NCI-H524 (cell line): ENCODE data around the gene TTC23L.
A peak's percentile ranks its signal among the peaks of the same experiment; 100 is the strongest.
"Not testable (repeated sequence)": the region's sequence is repeated elsewhere in the genome, so short reads cannot be mapped to it uniquely, and the experiment has no call there.

Source experiments
- DNase-seq, 2 experiments: peaks; one replicate each; lab custom pipeline; 2025; lab: John Stamatoyannopoulos, UW

TTC23L gene, protein sequence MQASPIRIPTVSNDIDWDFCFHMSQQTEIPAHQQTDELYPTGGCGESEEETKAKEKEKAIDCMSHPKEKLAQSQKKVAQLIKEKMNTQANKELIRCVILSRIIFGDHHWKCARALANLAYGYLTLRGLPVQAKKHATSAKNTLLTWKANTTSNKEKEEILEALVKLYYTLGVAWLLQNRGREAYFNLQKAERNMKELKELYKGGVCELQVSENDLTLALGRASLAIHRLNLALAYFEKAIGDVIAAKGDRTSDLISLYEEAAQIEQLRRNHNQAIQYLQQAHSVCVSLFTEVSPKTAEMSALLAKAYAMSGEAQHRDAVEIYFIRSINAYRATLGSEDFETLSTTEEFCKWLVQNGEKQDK

DNA sequence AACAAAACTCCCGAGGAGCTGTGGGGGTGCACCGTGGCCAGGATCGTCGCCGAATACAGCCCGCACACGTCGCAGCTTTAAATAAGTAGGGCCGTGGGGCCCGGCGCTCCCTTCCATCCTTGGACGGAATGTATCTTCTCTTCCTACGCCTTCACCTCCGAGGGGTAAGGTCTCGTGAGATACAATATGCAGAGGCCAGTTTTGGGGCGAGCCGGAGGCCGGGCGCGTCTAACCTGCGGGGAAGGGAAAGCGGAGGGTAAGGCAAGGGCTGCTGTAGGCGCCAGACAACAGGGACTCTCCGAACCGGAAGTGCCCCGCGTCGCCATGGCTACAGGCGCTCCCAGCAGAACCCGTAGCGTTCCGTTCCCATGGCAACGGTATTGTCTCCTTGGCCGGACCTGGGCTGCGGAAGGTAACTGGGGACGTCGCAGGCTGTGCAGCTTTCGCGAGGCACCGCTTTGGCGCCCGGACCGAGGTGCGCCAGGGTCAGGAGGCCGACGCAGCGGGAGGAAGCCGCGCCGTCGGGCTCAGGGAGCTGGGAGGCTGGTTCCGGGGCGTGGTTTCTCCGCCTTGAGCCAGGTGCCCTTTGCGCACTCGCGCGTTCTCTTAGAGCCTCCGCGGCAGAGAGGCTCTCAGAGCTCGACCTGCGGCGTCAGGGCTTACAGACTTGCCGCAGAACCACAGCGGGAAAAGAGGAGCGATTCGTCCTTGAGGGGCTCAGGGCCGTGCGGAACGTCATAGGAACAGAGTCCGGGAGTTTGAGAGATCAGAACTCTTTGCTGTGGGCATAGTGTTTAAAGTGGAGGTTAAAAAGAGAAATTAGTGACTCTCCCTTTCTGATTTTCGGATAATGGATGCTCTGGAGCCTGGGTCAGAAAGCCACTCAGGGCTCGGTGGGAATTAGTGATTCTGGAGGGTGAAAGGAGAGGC lies at the start of gene TTC23L:
TTC23L (plus strand) TSS at position 380 of the 930 bp plus-strand sequence. CDS start 1,508 bp downstream, outside the sequence.
- DNase-seq, result peak; percentile 98

DNA sequence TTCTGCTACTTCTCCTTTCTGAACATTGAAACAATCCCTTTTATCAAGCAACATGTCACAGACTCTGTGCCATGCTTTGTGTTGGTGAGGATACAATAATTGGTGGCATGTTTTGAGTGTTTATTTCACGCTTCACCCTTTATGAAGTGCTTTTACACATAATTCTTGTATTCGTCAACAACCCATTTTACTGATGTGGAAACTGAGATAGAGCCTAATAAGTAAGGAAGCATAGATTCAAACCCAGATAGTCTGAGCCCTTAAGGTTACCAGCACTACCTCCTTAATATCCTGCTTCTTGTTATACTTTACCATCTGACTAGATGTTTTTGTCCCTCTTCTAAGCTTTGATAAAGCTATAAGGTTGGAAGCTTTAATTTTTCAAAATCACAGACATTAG lies 49.3 kb upstream of the TTC23L start:
- no peak for DNase-seq

DNA sequence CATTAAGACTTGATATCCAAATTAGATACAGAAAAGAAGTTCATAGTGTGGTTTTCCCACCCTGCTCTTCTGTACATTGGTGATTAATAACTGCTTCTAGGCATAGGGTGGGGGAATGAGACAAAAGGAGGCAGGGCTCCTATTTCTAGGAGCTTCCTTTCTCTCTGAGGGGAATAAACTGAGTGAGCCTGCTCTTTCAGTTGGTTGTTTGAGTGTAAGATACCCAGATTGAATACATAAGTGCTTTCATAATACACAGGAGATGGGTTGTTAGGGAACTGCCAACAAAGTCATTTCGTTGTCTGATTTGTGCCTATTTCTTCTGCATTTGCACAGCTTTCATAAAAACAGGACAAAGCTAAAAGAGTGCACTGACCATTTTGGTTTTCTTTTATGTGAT lies 48.9 kb upstream of the TTC23L start:
- no peak for DNase-seq

DNA sequence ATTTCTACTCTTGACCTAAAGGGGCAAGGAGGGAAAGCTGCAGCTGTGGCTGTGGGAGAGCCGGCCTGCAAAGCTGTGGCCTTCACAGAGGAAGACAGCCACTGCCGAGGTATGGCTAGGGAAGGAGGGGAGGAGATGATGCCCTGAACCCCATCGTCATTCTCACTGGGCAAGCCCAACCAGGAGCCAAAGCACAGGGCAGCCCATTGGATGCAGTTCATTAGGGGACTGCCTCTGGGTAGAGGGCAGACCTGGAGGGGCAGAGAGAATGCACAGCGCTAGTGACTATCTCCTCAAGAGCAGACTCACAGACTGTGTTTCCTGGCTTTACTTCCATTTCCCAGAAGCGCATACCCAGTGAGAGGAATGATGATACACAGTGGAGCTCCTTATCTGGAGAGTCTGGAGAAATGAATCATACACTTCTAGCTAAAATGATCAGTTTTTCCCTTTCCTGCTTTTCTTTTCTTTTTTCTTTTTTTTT lies 47.2 kb upstream of the TTC23L start:
- no peak for DNase-seq

DNA sequence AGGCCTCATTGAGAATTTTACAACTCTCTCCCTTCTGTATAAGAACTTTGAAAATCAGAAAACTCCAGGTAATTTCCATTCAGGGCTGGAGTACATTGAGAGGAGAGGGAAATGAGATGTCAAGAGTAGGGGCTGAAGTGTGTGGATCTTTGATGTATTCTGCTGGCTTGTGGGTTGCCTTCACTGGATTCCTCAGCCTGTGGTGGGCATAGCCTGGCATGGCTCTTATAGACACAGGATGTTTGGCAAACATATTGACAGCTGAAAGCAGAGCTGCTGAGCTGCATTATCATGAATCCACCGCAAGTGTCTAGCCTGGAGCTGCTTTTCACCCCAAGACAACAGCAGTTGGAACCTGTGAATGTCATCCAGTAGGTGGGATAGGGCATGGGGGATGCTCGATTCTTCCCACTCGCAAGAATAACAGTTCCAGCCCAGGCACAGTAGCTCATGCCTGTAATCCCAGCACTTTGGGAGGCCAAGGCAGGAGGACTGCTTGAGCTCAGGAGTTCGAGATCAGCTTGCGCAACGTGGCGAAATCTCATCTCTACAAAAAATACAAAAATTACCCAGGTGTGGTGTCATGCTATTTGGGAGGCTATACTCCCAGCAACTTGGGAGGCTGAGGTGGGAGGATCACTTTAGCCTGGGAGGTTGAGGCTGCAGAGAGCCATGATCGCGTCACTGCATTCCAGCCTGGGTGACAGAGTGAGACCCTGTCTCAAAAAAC lies 36.0 kb upstream of the TTC23L start:
- no peak for DNase-seq

DNA sequence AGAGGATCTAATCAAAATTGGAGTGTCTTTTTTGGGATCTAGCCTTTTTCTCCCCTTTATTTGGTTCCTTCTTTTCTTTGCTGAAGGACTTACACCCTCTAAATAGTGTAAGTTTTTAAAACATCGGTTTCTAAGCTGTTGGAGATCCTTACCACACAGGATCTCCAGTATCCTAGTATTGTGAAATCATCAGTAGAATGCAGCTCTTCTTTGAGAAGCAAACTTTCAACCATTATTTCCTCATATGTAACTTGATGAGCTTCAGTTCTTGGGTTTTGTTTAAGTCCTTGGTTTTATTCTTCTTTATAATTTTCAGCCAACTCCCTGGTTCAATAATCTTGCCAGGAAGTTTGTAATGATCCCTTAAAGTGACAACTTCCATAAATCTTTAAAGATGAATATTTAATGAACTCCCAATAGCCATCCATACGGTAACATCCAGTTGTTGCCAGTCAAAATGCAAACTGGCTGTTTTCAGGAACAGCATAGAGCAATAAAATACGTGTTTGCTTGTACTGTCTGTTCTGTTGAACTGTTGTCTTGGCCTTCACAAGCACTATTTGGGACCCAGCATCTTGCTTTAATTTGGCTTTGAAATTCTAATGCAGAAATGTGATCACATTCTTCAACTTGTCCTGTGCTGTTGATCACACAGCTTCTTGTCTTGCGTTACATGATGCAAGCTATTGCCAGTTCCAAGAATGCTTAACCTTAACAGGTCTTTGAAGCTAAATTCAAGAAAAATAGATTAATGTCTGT lies 34.8 kb upstream of the TTC23L start:
- no peak for DNase-seq

DNA sequence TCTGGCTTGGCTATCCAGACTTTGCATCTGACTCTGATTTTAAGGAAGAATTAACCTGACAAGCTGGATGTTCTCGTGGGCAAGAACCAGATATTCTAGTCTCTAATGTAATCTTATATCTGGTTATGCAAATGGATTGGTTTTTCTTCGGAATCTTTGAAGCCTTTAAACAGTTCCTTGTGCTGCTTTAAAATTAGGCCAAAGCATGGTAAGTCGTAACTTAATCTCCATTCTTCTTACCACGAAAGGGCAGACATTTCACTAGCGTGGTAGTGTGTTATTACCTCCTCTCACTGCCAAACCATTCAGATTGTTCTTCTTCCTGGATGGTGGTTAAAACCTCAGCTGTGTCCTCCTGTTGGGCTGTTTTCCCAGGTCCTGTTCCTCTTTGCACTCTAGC lies 34.1 kb upstream of the TTC23L start:
- DNase-seq, result no peak

DNA sequence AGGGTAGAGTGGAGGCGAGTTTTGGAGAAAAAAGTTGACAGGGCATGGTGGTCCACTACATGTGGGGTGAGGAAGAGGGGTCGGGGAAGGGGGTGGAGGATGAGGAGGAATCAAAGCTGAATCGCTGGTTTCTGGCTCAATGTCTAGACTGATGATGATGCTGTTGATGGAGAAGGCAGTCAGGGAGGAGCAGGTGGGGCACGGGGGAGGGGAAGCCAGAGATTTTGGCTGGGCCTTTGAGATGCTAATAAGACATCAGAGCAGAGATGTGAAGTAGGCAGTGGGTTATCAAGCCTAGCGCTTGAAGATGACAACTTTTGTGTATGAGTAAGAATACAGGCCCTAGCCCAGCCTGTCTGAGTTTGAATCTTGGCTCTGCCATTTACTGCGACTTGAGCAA lies 32.4 kb upstream of the TTC23L start:
- no peak for DNase-seq

DNA sequence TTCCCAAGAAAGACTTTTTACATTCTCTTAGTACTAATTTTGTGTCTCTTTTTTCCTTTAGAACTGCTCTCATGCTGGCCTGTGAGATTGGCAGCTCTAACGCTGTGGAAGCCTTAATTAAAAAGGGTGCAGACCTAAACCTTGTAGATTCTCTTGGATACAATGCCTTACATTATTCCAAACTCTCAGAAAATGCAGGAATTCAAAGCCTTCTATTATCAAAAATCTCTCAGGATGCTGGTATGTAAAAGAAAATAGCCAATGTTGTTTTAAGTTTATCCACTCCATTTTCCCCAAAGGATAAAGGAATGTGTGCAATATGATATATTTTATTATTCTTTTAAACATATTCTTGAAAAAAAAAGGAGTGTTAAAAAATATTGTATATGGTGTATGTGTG lies 27.3 kb upstream of the TTC23L start:
- DNase-seq, result no peak

DNA sequence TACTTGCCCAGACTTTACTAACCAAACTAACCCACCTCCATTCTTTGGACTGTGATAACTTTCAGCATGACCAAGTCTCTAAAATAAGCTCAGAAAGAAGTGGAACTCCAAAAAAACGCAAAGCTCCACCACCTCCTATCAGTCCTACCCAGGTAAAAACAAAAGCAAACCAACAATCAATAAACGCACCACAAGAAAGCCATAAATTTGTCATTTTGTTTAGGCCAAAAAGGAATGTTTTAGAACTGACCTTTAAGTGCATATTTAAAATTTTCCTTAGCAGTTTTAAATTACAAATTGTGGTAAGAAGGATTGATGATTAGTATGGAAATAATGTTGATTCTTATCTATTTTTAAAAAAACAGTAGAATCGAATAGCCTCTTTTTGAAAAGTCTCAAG lies 25.5 kb upstream of the TTC23L start:
- DNase-seq, result no peak

DNA sequence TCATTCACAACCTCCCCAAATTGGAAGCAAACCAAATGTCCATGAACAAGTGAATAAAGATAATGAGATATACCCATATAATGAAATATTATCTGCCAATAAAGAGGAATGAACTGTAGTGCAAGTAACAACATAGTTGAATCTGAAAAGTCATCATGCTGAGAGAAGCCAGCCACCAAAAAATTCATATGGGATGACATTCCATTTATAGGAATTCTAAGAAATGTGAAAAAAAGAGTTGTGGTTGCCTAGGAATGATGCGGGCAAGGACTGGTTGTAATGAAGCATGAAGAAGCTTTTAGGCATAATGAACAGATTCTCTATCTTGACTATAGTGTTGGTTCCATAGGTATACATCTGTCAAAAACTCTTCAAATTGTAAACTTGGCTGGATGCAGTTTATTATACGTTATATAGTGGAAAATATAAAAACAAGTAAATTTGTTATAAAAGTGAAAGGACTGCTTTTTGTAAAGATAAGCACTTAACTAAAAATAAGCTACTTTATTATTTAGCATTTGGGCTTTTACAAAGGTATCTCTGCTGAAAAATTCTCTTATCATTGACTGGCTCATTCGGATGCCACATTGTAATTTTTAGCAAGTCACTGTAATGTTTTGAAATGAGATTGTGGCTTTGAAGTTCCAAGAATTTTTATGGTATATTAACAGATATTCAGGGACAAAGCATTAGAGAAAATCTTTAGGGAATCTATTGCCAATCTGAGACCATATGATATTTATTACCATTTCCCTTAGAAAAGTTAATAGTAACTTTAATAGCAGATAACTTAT lies 21.2 kb upstream of the TTC23L start:
- DNase-seq, result no peak

DNA sequence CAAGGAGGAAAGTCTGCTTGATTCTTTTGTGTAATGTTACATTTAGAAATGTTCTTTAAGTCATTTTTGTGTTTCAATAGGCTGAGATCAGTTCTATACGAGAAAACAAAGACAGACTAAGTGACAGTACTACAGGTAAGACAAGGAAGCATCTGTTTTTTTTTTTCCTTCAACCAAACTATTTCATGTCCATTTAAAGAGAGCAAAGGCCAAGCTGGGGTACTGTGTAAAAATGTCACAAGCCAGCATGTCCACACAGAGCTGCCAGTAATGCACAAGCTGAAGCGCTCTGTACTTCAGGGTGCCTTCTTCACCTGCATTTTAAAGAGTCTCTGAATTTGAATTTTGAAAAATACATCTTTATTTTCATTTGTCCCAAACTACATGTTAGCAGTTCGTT lies 20.2 kb upstream of the TTC23L start:
- DNase-seq, result no peak

DNA sequence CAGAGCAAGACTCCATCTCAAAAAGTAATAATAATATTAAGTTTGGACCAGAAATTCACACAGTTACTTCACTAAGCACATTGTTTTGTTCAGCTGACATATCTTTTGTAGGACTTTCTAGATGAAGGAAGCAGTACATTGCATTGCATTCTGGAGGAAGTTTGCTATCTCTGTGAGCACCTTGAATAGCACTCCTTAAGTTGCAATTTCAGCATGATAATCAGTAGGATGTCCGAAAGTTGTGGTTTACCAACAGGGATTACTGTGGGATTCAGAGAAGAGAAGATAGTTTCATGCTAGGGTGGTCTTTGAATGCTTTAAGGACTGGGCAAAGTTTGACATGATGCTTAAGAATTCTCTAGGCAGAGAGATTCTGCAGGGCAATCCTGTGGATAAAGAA lies 18.4 kb upstream of the TTC23L start:
- no peak for DNase-seq

DNA sequence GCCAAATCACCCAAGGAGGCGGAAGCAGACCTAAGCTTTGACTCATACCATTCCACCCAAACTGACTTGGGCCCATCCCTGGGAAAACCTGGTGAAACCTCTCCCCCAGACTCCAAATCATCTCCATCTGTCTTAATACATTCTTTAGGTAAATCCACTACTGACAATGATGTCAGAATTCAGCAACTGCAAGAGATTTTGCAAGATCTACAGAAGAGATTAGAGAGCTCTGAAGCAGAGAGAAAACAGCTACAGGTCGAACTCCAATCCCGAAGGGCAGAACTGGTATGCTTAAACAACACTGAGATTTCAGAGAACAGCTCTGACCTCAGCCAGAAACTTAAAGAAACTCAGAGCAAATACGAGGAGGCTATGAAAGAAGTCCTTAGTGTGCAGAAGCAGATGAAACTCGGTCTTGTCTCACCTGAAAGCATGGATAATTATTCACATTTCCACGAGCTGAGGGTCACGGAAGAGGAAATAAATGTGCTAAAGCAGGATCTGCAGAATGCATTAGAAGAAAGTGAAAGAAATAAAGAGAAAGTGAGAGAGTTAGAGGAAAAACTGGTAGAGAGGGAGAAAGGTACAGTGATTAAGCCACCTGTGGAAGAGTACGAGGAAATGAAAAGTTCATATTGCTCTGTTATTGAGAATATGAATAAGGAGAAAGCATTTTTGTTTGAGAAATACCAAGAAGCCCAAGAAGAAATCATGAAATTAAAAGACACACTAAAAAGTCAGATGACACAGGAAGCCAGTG lies 15.8 kb upstream of the TTC23L start:
- DNase-seq, result no peak

DNA sequence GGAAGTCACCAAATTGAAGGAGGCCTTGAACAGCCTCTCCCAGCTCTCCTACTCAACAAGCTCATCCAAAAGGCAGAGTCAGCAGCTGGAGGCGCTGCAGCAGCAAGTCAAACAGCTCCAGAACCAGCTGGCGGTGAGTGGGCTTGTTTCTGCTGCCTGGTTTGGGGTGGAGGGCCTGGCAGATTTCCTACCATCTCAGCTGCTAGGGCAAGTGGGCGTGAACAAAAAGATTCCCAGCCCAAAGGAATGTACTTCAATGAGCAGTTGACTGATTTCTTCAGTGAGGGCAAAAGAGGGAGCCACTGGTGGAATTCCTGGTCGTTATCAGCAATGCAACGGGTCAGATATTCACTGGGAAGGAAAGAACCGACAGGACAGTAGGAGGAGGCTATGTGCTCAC lies 12.6 kb upstream of the TTC23L start:
- DNase-seq, result no peak

DNA sequence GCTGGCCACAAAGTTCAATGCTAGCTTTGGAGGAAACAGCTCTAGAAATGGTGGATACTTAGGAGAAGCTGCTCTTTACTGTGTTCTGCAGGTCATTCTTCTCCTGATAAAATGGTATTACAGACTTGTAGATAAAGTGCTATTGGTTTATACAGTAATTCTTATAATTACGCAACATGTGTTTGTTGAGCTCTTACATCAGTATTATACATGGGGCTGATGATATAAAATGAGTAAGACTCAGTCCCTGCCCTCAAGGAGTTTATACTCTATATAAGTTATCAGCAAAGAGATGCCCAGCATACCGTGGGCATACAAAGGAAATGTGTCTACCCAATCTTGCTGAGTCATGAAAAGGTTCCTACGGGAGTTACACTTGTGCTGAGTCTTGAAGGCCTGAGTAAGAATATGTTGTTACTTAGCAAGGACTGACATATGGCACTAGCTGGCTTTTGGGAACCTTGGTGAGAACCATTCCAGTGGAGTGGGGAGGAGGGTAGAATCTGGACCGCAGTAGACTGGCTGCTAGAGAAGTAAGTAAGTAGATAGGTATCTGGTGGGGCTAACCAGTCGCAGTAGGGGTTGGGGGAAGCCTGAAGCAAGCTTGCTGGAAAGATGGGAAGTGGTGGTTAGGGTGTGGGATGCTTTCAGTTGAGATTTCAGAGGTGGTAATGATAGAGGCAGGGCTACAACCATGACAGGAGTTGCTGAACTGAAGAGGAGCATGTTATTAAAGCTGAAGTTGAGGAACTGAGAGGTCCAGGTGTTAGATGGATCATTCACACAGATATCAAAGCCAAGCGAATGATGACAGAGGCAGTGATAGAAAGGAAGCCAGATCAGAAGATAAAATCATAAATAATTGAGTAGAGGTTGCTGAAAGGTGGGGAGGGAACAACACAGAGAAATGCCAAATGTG lies 11.1 kb upstream of the TTC23L start:
- DNase-seq, result no peak

DNA sequence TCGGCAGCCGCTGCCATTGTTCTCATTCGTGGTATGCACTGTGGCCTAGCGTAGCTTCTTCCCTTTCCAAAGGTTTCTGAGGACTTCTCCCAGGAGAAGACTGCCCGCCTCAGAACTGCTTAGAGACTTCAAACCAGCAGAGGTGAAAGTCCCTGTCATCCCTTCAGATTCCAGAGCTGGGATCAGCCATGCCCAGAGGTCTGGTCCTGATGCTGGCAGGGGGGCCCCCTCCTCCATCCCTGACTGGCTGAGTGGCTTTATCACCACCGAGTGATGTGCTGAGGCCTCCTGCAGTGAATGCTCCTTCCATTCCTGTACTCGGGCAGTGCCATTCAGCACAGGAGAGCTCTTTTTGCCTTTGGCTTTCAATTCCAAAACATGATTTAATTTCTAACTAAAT lies 8.1 kb upstream of the TTC23L start:
- DNase-seq, result not testable (repeated sequence)

DNA sequence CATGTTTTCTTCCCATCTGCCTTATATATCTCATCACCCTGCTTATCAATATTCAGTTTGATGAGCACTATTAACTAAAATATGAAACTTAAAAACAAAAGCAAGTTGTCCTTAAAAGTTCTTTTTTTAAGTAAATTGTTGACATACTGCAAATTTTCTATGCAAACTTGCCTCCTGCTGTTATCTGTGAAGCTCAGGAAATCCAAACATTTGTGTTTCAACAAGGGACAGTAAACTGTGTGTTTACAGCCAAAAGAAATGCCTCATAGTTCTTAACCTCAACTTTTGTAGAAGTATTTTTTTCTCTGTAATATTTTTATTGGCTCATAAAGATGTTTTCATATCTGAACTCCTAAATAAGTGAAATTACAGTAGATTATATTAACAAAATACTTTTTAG lies 7.7 kb upstream of the TTC23L start:
- no peak for DNase-seq

DNA sequence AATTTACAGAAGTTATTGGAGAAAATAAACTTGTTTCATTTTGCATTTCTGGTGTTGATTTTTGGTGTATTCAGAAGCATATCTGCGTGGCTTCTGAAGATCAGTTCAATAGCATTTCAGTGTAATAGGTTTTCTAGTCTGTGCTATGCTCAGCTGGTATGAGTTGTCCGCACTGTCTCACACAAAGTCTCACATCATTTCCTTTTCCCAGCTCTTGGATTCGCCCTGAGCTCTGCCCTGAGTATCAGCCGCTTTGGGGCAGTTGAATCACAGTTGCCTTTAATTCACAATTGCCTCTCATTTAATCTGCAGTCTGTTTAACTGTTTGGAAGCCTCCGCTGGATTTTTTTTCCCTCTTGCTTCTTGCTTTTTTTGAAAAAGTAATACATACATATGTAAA lies 6.4 kb upstream of the TTC23L start:
- DNase-seq, result no peak
